GM11168 (cell line): ENCODE results near the gene ATP9A.

ENCODE experiments used
- in situ Hi-C: fragments of 300-500 bp; cut with MboI; formaldehyde crosslinking; loops from one replicate; pipeline ENCODE4 v1.12.0; 2022; ENCODE audit warnings: low sequenced_read_pairs; ENCODE audit not compliant: unreplicated experiment

The ATP9A gene

DNA sequence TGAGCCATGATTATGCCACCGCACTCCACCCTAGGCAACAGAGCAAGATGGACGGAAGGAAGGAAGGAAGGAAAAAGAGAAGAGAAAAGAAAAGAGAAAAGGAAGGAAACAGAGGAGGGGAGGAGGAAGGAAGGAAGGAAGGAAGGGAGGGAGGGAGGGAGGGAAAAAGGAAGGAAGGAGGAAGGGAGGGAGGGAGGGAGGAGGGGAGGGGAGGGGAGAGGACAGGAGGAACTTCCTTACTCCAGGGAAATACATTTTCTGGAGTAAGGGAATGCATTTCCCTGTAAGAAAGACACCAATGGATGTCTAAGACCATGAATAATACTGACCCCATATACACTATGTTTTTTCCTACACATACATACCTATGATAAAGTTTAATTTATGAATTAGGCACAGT is 132.5 kb downstream of the ATP9A start:
- in situ Hi-C loops = no loop called here

DNA sequence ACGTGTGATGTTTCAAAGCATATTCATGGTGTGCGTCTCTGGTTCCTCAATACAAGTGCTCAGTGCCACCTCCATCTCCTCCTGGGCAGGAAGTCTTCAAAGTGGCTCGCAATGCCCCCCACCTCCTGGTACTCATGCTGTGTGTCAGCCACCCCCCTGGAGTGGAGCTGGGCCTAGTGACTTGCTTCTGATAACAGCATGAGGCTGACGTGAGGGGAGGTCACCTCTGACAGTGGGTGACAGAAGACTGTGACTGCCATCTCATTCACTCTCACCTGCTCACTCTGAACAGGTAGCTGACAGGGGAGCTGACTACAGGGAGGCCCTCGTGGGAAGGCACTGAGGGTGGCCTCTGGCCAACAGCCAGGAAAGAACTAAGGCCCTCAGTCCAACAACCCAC is 133.3 kb downstream of the ATP9A start:
- in situ Hi-C loops = no loop called here

GRCh38 chr20:51634257-51634656 is 133.9 kb downstream of the ATP9A start:
- in situ Hi-C loops = no loop called here

GRCh38 chr20:51633430-51633829 is 134.8 kb downstream of the ATP9A start:
- in situ Hi-C loops = no loop called here

DNA sequence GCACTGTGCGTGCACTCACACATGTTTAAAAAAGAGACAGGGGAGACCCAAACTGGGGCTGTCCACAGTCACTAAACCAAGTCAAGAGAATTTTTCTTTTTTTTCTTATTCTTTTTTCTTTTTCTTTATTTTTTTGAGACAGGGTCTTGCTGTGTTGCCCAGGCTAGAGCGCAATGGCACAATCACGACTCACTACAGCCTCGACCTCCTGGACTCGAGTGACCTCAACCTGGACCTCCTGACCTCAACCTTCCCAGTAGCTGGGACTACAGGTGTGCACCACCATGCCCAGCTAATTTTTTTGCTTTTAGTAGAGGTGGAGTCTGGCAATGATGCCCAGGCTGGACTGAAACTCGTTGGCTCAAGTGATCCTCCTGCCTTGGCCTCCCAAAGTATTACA is 136.2 kb downstream of the ATP9A start:
- in situ Hi-C loops = no loop called here

- in situ Hi-C loops = no loop called here
Measured at GRCh38 chr20:51631011-51631950, 136.9 kb downstream of the ATP9A start.

GRCh38 chr20:51629399-51630058 is 138.7 kb downstream of the ATP9A start:
- in situ Hi-C loops = no loop called here

DNA sequence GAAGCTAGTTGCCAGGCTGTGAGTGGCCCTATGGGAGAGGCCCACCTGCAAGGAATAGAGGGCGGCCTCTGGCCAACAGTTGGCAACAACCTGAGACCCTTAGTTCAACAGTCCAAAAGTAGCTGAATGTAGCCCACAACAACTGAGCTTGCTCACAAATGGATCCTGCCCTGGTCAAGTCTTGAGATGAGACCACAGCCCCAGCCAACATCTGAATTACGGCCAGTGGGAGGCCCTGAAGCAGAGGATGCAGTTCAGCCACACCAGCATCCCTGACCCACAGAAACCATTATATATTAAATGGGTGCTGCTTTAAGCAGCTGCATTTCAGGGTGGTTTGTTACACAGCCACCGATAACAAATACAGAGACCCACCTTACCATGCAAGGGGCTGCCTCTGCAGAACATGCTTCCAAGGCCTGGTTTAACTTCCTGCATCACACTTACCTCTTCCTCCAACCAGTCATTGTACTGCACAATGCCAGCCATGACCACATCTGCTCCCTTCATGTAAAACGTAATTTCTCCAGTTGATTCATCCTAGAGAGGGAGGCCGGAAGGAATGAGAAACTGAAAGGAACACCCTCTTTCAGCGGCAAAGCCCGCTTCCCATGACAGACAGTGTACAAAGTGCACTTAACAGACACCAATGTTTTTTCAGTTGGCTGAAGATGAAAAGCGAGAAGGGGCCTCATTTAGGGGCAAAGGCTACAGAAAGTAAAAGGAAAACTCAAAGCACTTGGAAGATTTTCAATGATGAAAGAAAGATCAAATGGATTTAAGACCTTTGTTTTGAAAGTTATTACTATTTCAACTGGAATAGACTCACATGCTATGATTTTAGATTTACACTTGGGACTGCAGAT is 139.4 kb downstream of the ATP9A start:
- in situ Hi-C loops = no loop called here

DNA sequence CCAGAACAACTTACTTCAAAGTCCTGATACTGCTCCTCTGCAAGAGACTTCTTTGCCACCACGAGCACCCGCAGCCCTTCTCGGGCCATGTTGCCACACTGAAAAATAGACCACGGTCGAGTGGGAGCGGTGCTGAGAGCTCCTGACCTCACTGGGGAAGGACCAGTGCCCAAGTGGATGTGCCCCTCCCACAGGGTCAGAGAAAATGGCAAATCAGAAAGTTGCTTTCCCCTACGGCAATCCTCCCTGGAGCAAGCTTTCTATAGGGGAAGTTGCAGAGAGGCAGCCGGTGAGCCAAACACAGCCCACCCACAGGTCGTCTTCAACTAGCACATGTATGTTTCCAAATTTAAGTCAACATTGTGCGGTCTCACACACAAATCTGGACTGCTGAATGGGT is 140.6 kb downstream of the ATP9A start:
- in situ Hi-C loops = no loop called here

DNA sequence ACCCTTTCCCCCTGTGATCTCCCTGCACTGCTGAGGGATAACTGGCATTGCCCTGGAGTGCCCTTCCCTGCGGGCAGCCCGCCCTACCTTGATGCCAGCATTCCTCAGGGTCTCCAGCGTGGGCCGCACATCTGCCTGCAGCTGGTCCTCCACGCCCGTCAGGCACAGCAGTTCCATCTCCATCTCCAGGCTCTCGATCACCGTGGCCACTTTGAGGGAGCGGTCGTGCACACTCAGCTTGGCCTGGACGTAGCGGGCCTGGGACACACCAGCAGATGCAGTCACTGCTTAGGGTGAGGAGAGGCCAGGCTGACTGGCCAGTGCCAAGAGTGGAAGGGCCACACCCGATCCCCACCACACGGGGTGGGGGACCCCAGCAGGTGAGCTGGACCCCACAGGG is 143.1 kb downstream of the ATP9A start:
- in situ Hi-C loops = no loop called here

DNA sequence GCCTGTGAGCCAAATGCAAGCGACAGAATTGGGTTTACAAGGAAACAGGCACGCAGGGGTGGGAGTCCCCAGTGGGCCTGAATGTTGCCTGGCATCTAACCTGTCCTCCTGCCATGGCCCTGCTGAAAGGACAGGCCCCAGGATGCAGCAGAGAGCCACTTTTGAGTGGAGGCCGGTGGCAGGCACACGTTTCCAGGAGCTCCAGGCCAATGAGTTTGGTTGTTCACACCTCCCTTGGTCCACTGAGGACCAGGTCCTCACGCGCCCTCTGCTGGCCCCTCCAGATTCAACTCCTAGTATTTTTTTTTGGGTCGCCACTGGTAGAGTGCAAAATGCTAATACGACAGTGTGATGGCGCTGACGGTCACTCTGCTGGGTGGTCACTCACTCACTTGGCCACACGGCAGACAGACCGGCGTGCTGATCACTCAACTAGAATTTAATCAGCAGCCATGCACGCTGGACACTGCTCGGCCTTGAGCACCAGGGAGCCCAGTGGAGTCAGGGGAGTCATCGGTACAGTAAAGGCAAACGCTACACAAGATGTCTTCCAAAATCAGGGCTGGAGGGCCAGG is 143.9 kb downstream of the ATP9A start:
- in situ Hi-C loops = no loop called here

DNA sequence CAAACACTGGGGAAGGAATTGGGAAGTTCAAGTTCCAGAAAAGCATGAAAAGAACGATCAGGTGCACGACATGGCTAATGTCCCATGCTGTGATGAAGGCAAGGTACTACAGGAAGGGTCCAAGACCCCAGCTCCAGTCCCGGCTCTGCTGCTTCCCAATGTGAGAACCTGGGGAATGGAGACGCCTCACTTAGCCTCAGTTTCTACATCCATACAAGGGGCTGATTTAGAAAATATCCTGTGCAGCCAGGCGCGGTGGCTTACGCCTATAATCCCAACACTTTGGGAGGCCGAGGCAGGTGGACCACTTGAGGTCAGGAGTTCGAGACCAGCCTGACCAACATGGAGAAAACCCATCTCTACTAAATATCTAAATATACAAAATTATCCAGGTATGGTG is 144.9 kb downstream of the ATP9A start:
- in situ Hi-C loops = no loop called here

GRCh38 chr20:51622004-51622874 is 146.0 kb downstream of the ATP9A start:
- in situ Hi-C loops = no loop called here

- in situ Hi-C loops = no loop called here
Measured at GRCh38 chr20:51620432-51620831, 147.8 kb downstream of the ATP9A start.

- in situ Hi-C loops = no loop called here
Measured at GRCh38 chr20:51616060-51616459, 152.1 kb downstream of the ATP9A start.

- in situ Hi-C loops = no loop called here
Measured at GRCh38 chr20:51614687-51615086, 153.5 kb downstream of the ATP9A start.

DNA sequence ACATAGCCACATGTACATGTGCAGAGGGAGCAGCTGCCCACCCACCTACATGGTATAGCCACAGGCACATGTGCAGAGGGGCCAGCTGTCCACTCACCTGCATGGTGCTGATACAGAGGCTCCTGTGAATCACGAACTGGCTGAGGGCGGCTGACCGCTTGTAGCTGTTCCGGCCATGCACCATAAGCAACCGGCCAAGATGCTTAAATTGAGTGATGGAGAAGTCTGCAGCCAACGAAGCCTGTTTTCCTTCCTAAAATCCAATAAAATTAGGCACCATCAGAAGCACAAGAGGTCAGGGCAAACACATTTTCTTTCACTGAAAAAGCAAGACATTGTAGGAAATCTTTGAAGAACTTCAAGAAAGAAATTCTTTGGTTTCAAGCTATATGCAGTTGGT is 154.6 kb downstream of the ATP9A start:
- in situ Hi-C loops = no loop called here

GRCh38 chr20:51612896-51613295 is 155.3 kb downstream of the ATP9A start:
- in situ Hi-C loops = no loop called here

- in situ Hi-C loops = no loop called here
Measured at GRCh38 chr20:51611625-51611890, 156.6 kb downstream of the ATP9A start.
